Measurements from ENCODE around the gene MOB2. TPM values are rescaled to one million over a fixed set of nuclear protein-coding genes. Genes with fewer than 3 reads are reported as not detected.

MOB2 gene
- total RNA-seq, 1 donor from 2014 or later: 50.4 TPM

GRCh38 chr11:1422981-1423380 lies 63.6 kb downstream of the MOB2 start:
- peaks cover 23% of the 10 kb centered on the region for H3K27me3 ChIP-seq (ENCODE audit: low read depth)
- DNase-seq (no peak), ATAC-seq (no peak)
- no peak for TF ChIP-seq CTCF (IDR thresholded peaks at IDR 0.05)
- no peak overlapping the region for H3K27ac ChIP-seq
- H3K4me1 ChIP-seq: no peaks in the 10 kb centered on the region
- intact Hi-C loops (cut with DNase I): no loop called here
- no peaks in the 10 kb centered on the region for H3K36me3 ChIP-seq
- no peak overlapping the region for H3K4me3 ChIP-seq
- peaks cover 13% of the 10 kb centered on the region for H3K9me3 ChIP-seq

GRCh38 chr11:1422481-1422880 lies 64.1 kb downstream of the MOB2 start:
- H3K36me3 ChIP-seq: no peaks in the 10 kb centered on the region
- TF ChIP-seq CTCF (IDR thresholded peaks at IDR 0.05): no peak
- ATAC-seq: no peak
- peaks cover 13% of the 10 kb centered on the region for H3K9me3 ChIP-seq
- H3K27me3 ChIP-seq (ENCODE audit: low read depth): peaks cover 23% of the 10 kb centered on the region
- H3K4me3 ChIP-seq: no peak overlapping the region
- H3K27ac ChIP-seq: no peak overlapping the region
- H3K4me1 ChIP-seq: no peaks in the 10 kb centered on the region
- no peak for DNase-seq
- intact Hi-C loops (cut with DNase I): no loop called here

- DNase-seq (no peak), ATAC-seq (no peak)
- Histone ChIP-seq H3K27me3 (ENCODE audit: low read depth) (peaks cover 15% of the 10 kb centered on the region), H3K36me3 (no peaks in the 10 kb centered on the region), H3K4me3 (no peak overlapping the region), H3K9me3 (peaks cover 24% of the 10 kb centered on the region), H3K27ac (no peak overlapping the region), H3K4me1 (no peaks in the 10 kb centered on the region)
- TF ChIP-seq CTCF (IDR thresholded peaks at IDR 0.05): no peak
- intact Hi-C loops (cut with DNase I): no loop called here
Observed at GRCh38 chr11:1421291-1421690, 65.3 kb downstream of the MOB2 start.

- Histone ChIP-seq H3K4me1 (no peaks in the 10 kb centered on the region), H3K27me3 (ENCODE audit: low read depth) (peaks cover 9% of the 10 kb centered on the region), H3K4me3 (no peak overlapping the region), H3K9me3 (peaks cover 24% of the 10 kb centered on the region), H3K27ac (no peak overlapping the region), H3K36me3 (no peaks in the 10 kb centered on the region)
- no peak for TF ChIP-seq CTCF (IDR thresholded peaks at IDR 0.05)
- ATAC-seq (no peak), DNase-seq (no peak)
- intact Hi-C loops (cut with DNase I): no loop called here
Observed at GRCh38 chr11:1419811-1420210, 66.8 kb downstream of the MOB2 start.

Other genes starting within 250 kb of the MOB2 start
- gene TOLLIP, start 177.1 kb downstream of the MOB2 start, total RNA-seq: 68.4 TPM
- gene BRSK2, start 96.8 kb downstream of the MOB2 start, total RNA-seq: 0.62 TPM
- gene DUSP8, start 85.5 kb upstream of the MOB2 start, total RNA-seq: 8.9 TPM
- not detected for gene KRTAP5-1, start 98.5 kb upstream of the MOB2 start, total RNA-seq
- not detected for gene KRTAP5-2, start 111.5 kb upstream of the MOB2 start, total RNA-seq
- gene KRTAP5-3, start 121.7 kb upstream of the MOB2 start, total RNA-seq: not detected
- gene KRTAP5-4, start 135.4 kb upstream of the MOB2 start, total RNA-seq: not detected
- gene KRTAP5-5, start 143.0 kb upstream of the MOB2 start, total RNA-seq: not detected
- not detected for gene KRTAP5-6, start 210.4 kb upstream of the MOB2 start, total RNA-seq

Measured in lower lobe of right lung (tissue), 2 donors.